K562 (cell line): ENCODE measurements around the gene NLE1.

Experiments
- CTCF ChIP-seq, 3 experiments: IDR thresholded peaks in 2 of 3; conservative IDR thresholded peaks in 1 of 3; 2 replicates each; pipeline ENCODE4 v1.5.1; 2011 to 2012; ENCODE audit warnings: low read length in 3 of 3, mild to moderate bottlenecking in 3 of 3, control low read depth in 2 of 3, improper control_type of control experiment in 1 of 3, inconsistent platforms in 1 of 3, low read depth in 1 of 3, mixed read lengths in 1 of 3, moderate library complexity in 1 of 3; ENCODE audit not compliant: insufficient read depth in 2 of 3
- SMARCA4 ChIP-seq: fragments of 450-650 bp; IDR thresholded peaks from 2 replicates; pipeline ENCODE4 v1.6.1; 2016
- TOE1 ChIP-seq, 2 experiments: fragments of 450-650 bp in 1 of 2; sonication (generic) in 1 of 2; formaldehyde crosslinking in 1 of 2; IDR thresholded peaks; 2 replicates each; pipeline versions ENCODE4 v1.7.1 to v1.8.0; 2016 to 2022; ENCODE audit warnings: borderline replicate concordance in 2 of 2, mild to moderate bottlenecking in 2 of 2, antibody characterized with exemption in 1 of 2, inconsistent platforms in 1 of 2, low read depth in 1 of 2, missing genetic modification reagents in 1 of 2, moderate library complexity in 1 of 2
- ZNF124 ChIP-seq: sonication (generic); formaldehyde crosslinking; IDR thresholded peaks from 2 replicates; pipeline ENCODE4 v1.8.1; 2022; ENCODE audit warnings: missing genetic modification reagents
- ZNF408 ChIP-seq: fragments of 250-450 bp; sonication (Bioruptor Pico); IDR thresholded peaks from 2 replicates; pipeline ENCODE4 v1.4.0; 2020; ENCODE audit warnings: low read depth, mild to moderate bottlenecking, moderate library complexity
- TF ChIP-seq, protein P1 (sequence below): fragments of 250-450 bp; sonication (Bioruptor Pico); IDR thresholded peaks from 2 replicates; pipeline ENCODE4 v1.5.0; 2020; ENCODE audit warnings: mild to moderate bottlenecking

- TF ChIP-seq, protein P1, sequence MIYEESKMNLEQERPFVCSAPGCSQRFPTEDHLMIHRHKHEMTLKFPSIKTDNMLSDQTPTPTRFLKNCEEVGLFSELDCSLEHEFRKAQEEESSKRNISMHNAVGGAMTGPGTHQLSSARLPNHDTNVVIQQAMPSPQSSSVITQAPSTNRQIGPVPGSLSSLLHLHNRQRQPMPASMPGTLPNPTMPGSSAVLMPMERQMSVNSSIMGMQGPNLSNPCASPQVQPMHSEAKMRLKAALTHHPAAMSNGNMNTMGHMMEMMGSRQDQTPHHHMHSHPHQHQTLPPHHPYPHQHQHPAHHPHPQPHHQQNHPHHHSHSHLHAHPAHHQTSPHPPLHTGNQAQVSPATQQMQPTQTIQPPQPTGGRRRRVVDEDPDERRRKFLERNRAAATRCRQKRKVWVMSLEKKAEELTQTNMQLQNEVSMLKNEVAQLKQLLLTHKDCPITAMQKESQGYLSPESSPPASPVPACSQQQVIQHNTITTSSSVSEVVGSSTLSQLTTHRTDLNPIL (CRISPR knock-in tag): no peak
- TF ChIP-seq ZNF408 (no peak), CTCF (IDR thresholded peaks at IDR 0.05 in 2 of 3, conservative IDR thresholded peaks at IDR 0.05 in 1 of 3; ENCODE audit: insufficient read depth in 2 of 3, low read depth in 1 of 3, low read length in 3 of 3) (no peak), TOE1 (IDR thresholded peaks at IDR 0.05; ENCODE audit: borderline replicate concordance) (no peak), TOE1 (CRISPR knock-in tag; IDR thresholded peaks at IDR 0.05; ENCODE audit: borderline replicate concordance, low read depth) (no peak), ZNF124 (CRISPR knock-in tag) (no peak), SMARCA4 (no peak)
Observed at GRCh38 chr17:35152421-35153140, 10.5 kb upstream of the NLE1 start.
